ENCODE results near the gene NUP93. TPM values are rescaled to one million over a fixed set of nuclear protein-coding genes. Genes with fewer than 3 reads are reported as not detected.
A peak's percentile ranks its signal among the peaks of the same experiment; 100 is the strongest.

Gene NUP93
- 46.4 and 51.1 TPM in 2 replicates for polyA plus RNA-seq (2011; rRNA removed)
- 67.4 and 70.7 TPM in 2 replicates for polyA minus RNA-seq (2011; rRNA and poly(A)+ RNA removed)

DNA sequence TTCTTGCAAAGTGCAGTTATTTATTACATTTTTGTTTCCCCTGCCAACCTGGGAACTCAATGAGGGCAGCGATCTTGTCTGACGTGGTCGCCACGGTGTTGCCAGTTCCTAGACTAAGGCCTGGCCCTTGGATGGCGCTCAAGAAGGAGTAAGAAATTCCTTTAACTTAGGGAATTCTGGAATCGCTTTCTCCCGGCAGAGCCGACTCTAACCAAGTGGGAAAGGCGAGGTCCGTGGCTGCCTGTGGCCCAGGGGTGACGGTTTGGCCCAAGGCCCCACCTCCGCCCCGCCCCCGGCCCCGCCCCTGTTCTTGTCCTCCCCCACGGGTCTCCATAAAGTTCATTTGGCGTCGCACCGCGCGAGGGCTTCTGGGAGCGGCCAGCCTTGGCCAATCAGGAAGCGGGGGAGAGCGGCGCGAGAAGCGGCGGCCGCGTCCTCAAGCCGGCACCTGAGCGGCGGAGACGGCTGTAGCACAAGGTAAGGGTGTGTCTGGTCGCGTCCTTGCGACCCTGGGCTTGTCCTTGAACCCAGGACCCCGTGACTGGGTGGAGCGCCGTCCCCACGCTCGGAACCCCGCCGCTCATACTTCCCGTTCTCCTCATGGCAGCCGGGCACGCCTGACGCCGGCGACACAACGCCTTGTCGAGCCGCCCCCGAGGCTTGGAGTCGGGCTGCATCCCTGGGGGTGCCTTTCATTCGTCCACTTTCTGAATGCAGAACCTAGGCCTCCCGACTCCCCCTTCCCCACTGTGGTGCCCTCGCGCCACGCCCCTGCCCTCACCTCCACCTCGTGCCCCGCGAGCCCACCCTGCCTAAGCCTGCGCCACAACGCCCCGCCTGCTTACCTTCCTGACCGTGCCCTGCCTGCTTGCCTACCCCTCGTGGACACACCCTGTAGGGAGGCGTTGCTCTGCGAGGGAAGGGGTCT is at the start of gene NUP93:
TSS of gene NUP93 (plus strand) at position 395 of the 928 bp plus-strand sequence. CDS start 18,119 bp downstream, outside the sequence.
- peak within 1 kb of the TSS; percentile 99 for H3K4me3 ChIP-seq (ENCODE audit: low read depth, low read length)
- CTCF ChIA-PET = interaction anchor here (0.6 to 1.2 kb wide), 2 partner anchors 129 to 315 kb away, joined by 3 read pairs; no protein-coding TSS in a partner anchor
- peak within 1 kb of the TSS; percentile 86 for H3K27ac ChIP-seq (ENCODE audit: low read depth, low read length)
- TF ChIP-seq, protein P1, sequence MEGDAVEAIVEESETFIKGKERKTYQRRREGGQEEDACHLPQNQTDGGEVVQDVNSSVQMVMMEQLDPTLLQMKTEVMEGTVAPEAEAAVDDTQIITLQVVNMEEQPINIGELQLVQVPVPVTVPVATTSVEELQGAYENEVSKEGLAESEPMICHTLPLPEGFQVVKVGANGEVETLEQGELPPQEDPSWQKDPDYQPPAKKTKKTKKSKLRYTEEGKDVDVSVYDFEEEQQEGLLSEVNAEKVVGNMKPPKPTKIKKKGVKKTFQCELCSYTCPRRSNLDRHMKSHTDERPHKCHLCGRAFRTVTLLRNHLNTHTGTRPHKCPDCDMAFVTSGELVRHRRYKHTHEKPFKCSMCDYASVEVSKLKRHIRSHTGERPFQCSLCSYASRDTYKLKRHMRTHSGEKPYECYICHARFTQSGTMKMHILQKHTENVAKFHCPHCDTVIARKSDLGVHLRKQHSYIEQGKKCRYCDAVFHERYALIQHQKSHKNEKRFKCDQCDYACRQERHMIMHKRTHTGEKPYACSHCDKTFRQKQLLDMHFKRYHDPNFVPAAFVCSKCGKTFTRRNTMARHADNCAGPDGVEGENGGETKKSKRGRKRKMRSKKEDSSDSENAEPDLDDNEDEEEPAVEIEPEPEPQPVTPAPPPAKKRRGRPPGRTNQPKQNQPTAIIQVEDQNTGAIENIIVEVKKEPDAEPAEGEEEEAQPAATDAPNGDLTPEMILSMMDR (IDR thresholded peaks at IDR 0.05; ENCODE audit: low read depth, low read length) = no peak
- H3K27me3 ChIP-seq (ENCODE audit: control insufficient read depth, insufficient read depth, low read length) = no peaks in the 10 kb centered on the region
- peaks cover 4% of the 10 kb centered on the region; the same call in 1 of the 2 replicates for H3K9me3 ChIP-seq (ENCODE audit: control insufficient read depth, insufficient read depth, low read length)
- POLR2A ChIA-PET = no interaction called here
- peak; percentile 67 for DNase-seq (ENCODE audit: low read depth, low spot score)

DNA sequence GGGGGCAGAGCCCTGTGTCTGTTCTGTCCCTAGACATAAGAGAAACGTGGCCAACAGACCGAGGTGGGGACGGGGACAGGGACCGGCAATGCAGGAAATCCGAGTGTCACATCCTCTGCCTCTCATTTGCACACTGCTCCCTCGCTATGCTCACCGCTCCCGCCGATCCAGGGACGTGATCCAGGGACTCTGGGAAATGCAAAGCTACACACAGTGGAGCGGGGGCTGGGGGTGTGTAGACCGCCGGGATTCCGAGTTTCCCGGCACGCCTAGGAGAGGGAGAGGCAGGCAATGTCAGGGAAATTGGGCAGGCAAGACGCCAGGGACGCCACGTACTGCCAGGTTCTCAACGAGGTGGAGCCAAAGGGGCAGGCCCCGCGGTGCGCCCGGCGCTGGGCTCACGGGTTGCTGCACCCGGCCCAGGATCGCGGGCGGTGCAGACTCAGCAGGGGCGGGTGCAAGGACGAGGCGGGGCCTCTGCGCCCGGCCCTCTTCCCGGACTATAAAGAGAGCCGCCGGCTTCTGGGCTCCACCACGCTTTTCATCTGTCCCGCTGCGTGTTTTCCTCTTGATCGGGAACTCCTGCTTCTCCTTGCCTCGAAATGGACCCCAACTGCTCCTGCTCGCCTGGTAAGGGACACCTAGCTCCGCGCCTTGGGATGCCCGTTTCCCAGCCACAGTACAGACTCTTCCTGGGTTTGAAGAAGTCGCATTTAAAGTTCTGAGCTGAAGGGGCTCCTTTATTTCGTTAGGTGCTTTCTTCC is 47.8 kb upstream of the NUP93 start, which contains the start of gene MT1X:
TSS of gene MT1X (plus strand) at position 532 of the 764 bp plus-strand sequence. CDS start at position 603, 71 bp downstream.
- peaks cover 2% of the 10 kb centered on the region for H3K27me3 ChIP-seq (ENCODE audit: control insufficient read depth, insufficient read depth, low read length)
- TF ChIP-seq, protein P1 (IDR thresholded peaks at IDR 0.05; ENCODE audit: low read depth, low read length) = no peak
- H3K4me3 ChIP-seq (ENCODE audit: low read depth, low read length) = peak within 1 kb of the TSS; percentile 77
- H3K9me3 ChIP-seq (ENCODE audit: control insufficient read depth, insufficient read depth, low read length) = peaks cover 11% of the 10 kb centered on the region
- ChIA-PET POLR2A (interaction anchor here (0.5 to 2.1 kb wide), 8 partner anchors 9 to 168 kb away, joined by 3 to 18 read pairs (median 4); partner anchors contain the start of genes MT1E and MT2A), CTCF (interaction anchor here (0.9 to 1.9 kb wide), 3 partner anchors 8 to 58 kb away, joined by 3 to 11 read pairs (median 4); no protein-coding TSS in a partner anchor)
- peak; percentile 59 for DNase-seq (ENCODE audit: low read depth, low spot score)
- no peak within 1 kb of the TSS for H3K27ac ChIP-seq (ENCODE audit: low read depth, low read length)

DNA sequence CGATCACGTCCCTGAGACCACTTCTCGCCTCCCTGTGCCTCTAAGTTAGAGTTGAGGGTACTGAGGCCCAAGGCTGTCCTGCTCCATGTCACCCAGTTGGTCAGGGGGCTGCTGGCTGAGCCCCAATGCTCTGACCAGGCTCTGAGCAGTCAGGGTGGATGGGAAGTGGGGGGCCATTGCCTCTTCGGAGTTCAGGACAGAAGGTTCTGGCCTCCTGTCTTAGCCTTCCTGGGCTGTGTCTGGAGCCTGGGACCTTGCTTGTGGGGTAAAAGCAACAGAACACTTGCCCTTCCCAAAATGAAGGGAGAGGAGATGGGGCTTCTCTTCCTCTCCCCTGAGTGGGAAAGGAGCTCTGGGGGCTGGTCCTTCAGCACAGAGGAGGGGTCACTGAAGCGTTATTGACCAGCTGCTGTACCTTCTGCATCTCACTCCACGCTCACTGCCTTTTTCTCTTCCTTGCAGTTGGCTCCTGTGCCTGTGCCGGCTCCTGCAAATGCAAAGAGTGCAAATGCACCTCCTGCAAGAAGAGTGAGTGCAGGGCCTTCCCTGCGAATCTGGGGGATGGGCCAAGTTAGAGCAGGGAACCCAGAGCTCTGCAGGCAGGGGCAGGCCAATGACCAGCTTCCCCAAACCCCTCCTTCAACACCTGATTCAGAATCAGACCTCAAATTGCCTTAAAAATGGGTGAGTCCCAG is 47.1 kb upstream of the NUP93 start:
- TF ChIP-seq, protein P1 (IDR thresholded peaks at IDR 0.05; ENCODE audit: low read depth, low read length) = no peak
- H3K9me3 ChIP-seq (ENCODE audit: control insufficient read depth, insufficient read depth, low read length) = peaks cover 13% of the 10 kb centered on the region
- no peak for DNase-seq (ENCODE audit: low read depth, low spot score)
- no peaks in the 10 kb centered on the region for H3K27me3 ChIP-seq (ENCODE audit: control insufficient read depth, insufficient read depth, low read length)
- no peak overlapping the region for H3K27ac ChIP-seq (ENCODE audit: low read depth, low read length)
- CTCF ChIA-PET = interaction anchor here (0.7 to 1.9 kb wide), 5 partner anchors 9 to 327 kb away, joined by 3 to 11 read pairs (median 3); no protein-coding TSS in a partner anchor
- H3K4me3 ChIP-seq (ENCODE audit: low read depth, low read length) = peak overlapping the region; percentile 77
- POLR2A ChIA-PET = interaction anchor here (0.6 to 2.1 kb wide), 7 partner anchors 10 to 169 kb away, joined by 3 to 18 read pairs (median 6); partner anchors contain the start of genes MT1E and MT2A

DNA sequence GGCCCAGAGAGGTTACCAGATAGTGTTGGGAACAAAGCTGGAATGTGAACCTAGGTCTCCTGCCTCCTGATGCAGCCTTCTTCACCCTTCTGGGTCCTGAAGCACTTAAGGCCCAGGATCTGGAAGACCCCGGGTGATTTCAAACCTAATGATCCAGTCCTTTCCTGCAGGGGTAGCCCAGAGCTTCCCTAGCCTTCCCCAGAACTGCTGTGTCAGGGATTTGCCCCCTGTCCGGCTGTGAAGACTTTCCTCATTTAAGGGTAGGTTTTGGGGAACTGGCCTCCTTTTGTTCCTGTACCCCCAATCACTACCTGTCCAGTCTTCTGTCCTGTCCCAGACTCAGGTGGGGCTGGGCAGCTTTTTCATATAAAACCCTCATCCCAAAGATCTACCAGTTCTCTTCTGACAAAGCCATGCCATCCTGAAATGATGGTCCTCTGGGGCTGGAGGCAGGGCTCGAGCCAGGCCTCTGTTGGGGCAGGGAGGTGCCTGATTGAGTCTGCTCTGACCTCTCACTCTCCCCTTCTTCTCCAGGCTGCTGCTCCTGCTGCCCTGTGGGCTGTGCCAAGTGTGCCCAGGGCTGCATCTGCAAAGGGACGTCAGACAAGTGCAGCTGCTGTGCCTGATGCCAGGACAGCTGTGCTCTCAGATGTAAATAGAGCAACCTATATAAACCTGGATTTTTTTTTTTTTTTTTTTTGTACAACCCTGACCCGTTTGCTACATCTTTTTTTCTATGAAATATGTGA is 46.3 kb upstream of the NUP93 start:
- ChIA-PET CTCF (interaction anchor here (0.7 to 1.9 kb wide), 5 partner anchors 10 to 328 kb away, joined by 3 to 11 read pairs (median 3); no protein-coding TSS in a partner anchor), POLR2A (interaction anchor here (0.6 to 2.1 kb wide), 5 partner anchors 11 to 77 kb away, joined by 5 to 18 read pairs (median 7); partner anchors contain the start of genes MT1E and MT2A)
- Histone ChIP-seq H3K4me3 (ENCODE audit: low read depth, low read length) (peak overlapping the region; percentile 77), H3K27me3 (ENCODE audit: control insufficient read depth, insufficient read depth, low read length) (no peaks in the 10 kb centered on the region), H3K27ac (ENCODE audit: low read depth, low read length) (no peak overlapping the region), H3K9me3 (ENCODE audit: control insufficient read depth, insufficient read depth, low read length) (peaks cover 13% of the 10 kb centered on the region)
- TF ChIP-seq, protein P1 (IDR thresholded peaks at IDR 0.05; ENCODE audit: low read depth, low read length) = no peak
- DNase-seq (ENCODE audit: low read depth, low spot score) = no peak

Data from AG04450 (cell line).